Fibroblast of lung (primary cell): Measurements from ENCODE around the gene ILDR1. TPM values are rescaled to one million over a fixed set of nuclear protein-coding genes. Genes with fewer than 3 reads are reported as not detected.

Experiments used
- DNase-seq, 2 donors: peaks; one replicate each; pipeline versions ENCODE4 v3.0.0 to v3.0.0-alpha.2; 2010; ENCODE audit warnings: low read depth in 2 of 2
- H2AFZ ChIP-seq: 2 replicates; pipeline ENCODE4 v1.5.1; 2012; ENCODE audit warnings: low read length, control low read depth, inconsistent platforms
- H3K27ac ChIP-seq: 2 replicates; pipeline ENCODE4 v1.5.1; 2011; ENCODE audit warnings: low read length, control low read depth; ENCODE audit not compliant: insufficient read depth
- H3K27me3 ChIP-seq: 2 replicates; pipeline ENCODE4 v1.5.1; 2011; ENCODE audit warnings: mild to moderate bottlenecking, low read length; ENCODE audit not compliant: control insufficient read depth, insufficient read depth
- H3K36me3 ChIP-seq: 2 replicates; pipeline ENCODE4 v1.5.1; 2011; ENCODE audit warnings: low read length; ENCODE audit not compliant: control insufficient read depth, insufficient read depth
- H3K4me1 ChIP-seq: 2 replicates; pipeline ENCODE4 v1.5.1; 2011; ENCODE audit warnings: low read length; ENCODE audit not compliant: control insufficient read depth, insufficient read depth; ENCODE audit errors: extremely low read depth
- H3K4me2 ChIP-seq: 2 replicates; pipeline ENCODE4 v1.5.1; 2011; ENCODE audit warnings: low read length, control low read depth; ENCODE audit not compliant: insufficient read depth; ENCODE audit errors: extremely low read depth
- H3K4me3 ChIP-seq, 4 experiments: fragments of 200-600 bp in 1 of 4; sonication (generic) in 1 of 4; replicated peaks in 1 of 4; 2 replicates each; pipeline ENCODE4 v1.5.1; 2011 to 2016; ENCODE audit warnings: low read length in 4 of 4, low read depth in 3 of 4, mild to moderate bottlenecking in 3 of 4, control low read depth in 2 of 4, inconsistent platforms in 1 of 4, mixed read lengths in 1 of 4; ENCODE audit not compliant: insufficient read depth in 1 of 4; ENCODE audit errors: control extremely low read depth in 1 of 4
- H3K79me2 ChIP-seq: 2 replicates; pipeline ENCODE4 v1.5.1; 2012; ENCODE audit warnings: mild to moderate bottlenecking, low read length, inconsistent platforms; ENCODE audit not compliant: control insufficient read depth, insufficient read depth
- H3K9ac ChIP-seq: 2 replicates; pipeline ENCODE4 v1.5.1; 2011; ENCODE audit warnings: mild to moderate bottlenecking, low read length, control low read depth; ENCODE audit not compliant: insufficient read depth
- H3K9me3 ChIP-seq: 2 replicates; pipeline ENCODE4 v1.5.1; 2012; ENCODE audit warnings: low read depth, low read length; ENCODE audit not compliant: control insufficient read depth, insufficient read depth
- H4K20me1 ChIP-seq: 2 replicates; pipeline ENCODE4 v1.5.1; 2011; ENCODE audit warnings: low read length; ENCODE audit not compliant: control insufficient read depth, insufficient read depth; ENCODE audit errors: extremely low read depth
- CTCF ChIP-seq, 2 donors: IDR thresholded peaks in 1 of 2; conservative IDR thresholded peaks in 1 of 2; 1 replicate in 1 of 2; 2 replicates in 1 of 2; pipeline ENCODE4 v1.5.1; 2011 to 2012; ENCODE audit warnings: low read length in 2 of 2, control low read depth in 1 of 2, inconsistent platforms in 1 of 2, low read depth in 1 of 2, mild to moderate bottlenecking in 1 of 2
- EZH2 ChIP-seq: IDR thresholded peaks from 2 replicates; pipeline ENCODE4 v1.5.1; 2012; ENCODE audit warnings: low read length, control low read depth, mild to moderate bottlenecking; ENCODE audit errors: missing control alignments
- polyA plus RNA-seq, 2 donors: library from polyadenylated mRNA; depleted of rRNA in 1 of 2; stranded (reverse) in 1 of 2; unstranded in 1 of 2; fragments of >200 nt; gene quantifications; 2 replicates each; pipeline ENCODE4 v1.2.1, GENCODE V29; 2011 to 2012; ENCODE audit warnings: missing spikeins in 1 of 2
- total RNA-seq: library from RNA; depleted of rRNA; stranded (reverse); fragments of >200 nt; gene quantifications from 2 replicates; pipeline ENCODE4 v1.2.1, GENCODE V29; 2014

ILDR1 gene
- total and polyA plus RNA-seq, 2 donors (not counting 1 experiment from before 2014, with no cell fraction given) = not detected

DNA sequence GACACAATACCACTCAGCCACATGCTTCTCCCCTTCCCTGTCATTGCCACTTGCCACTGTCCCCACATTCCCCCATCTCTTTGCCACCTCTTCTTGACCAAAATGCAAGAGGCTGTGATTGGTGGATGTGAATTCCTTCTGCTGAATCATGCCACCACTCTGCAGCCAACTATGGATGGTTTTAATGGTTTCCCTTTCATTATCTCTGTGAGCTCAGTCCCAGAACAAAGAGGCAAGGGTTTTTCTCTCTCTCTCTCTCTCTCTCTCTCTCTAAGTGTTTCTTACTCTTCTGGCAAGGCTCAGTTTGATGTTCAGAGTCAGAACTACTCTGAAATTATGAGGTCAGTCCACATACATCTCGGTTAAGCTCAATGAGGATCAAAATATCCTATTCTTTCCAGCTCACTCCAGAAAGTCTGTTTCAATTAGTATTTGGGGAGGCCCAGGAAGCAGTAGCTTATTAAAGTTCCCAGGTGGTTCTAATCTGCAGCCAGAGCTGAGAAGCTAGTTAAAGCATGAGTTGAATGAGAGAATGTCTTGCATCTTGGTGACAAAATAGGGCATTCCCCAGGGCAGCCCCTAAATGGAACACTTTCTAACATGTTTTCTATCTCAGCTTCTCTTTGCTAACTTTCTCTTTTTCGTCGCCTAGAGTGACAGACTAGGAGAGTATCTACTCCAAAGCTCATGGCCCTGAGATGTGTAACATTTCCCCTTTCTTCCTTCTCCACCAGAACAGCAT is 8.5 kb upstream of the ILDR1 start:
- Histone ChIP-seq H4K20me1 (no peaks in the 10 kb centered on the region), H3K9me3 (no peaks in the 10 kb centered on the region), H3K9ac (no peak overlapping the region), H3K4me2 (no peak overlapping the region), H3K4me3 (no peak overlapping the region), H3K4me1 (no peaks in the 10 kb centered on the region), H3K36me3 (no peaks in the 10 kb centered on the region), H3K79me2 (no peaks in the 10 kb centered on the region), H3K27me3 (no peaks in the 10 kb centered on the region), H3K27ac (no peak overlapping the region), H2AFZ (peak overlapping the region; percentile 31)
- no peak for TF ChIP-seq EZH2
- TF ChIP-seq CTCF (conservative IDR thresholded peaks at IDR 0.05 in 1 of 2, IDR thresholded peaks at IDR 0.05 in 1 of 2; ENCODE audit: low read depth in 1 of 2, low read length in 2 of 2) = no peak
- DNase-seq = peak in 1 of 2 donors; percentile 53

- Histone ChIP-seq H3K27me3 (peaks cover 2% of the 10 kb centered on the region), H3K4me1 (no peaks in the 10 kb centered on the region), H3K4me2 (no peak overlapping the region), H3K9ac (no peak overlapping the region), H3K9me3 (no peaks in the 10 kb centered on the region), H3K4me3 (no peak overlapping the region), H2AFZ (no peak overlapping the region), H3K36me3 (no peaks in the 10 kb centered on the region), H3K27ac (no peak overlapping the region), H3K79me2 (no peaks in the 10 kb centered on the region), H4K20me1 (no peaks in the 10 kb centered on the region)
- no peak for DNase-seq
- TF ChIP-seq CTCF (conservative IDR thresholded peaks at IDR 0.05 in 1 of 2, IDR thresholded peaks at IDR 0.05 in 1 of 2; ENCODE audit: low read depth in 1 of 2, low read length in 2 of 2) (no peak), EZH2 (no peak)
Observed at GRCh38 chr3:122025296-122025695, 3.2 kb upstream of the ILDR1 start.

- DNase-seq = no peak
- H3K79me2 ChIP-seq = no peaks in the 10 kb centered on the region
- no peak overlapping the region for H3K4me3 ChIP-seq
- H3K9ac ChIP-seq = no peak overlapping the region
- H3K4me1 ChIP-seq = no peaks in the 10 kb centered on the region
- no peak for TF ChIP-seq CTCF (conservative IDR thresholded peaks at IDR 0.05 in 1 of 2, IDR thresholded peaks at IDR 0.05 in 1 of 2; ENCODE audit: low read depth in 1 of 2, low read length in 2 of 2)
- TF ChIP-seq EZH2 = no peak
- H3K9me3 ChIP-seq = no peaks in the 10 kb centered on the region
- peaks cover 2% of the 10 kb centered on the region for H3K27me3 ChIP-seq
- H3K27ac ChIP-seq = no peak overlapping the region
- no peaks in the 10 kb centered on the region for H4K20me1 ChIP-seq
- H3K4me2 ChIP-seq = no peak overlapping the region
- H2AFZ ChIP-seq = no peak overlapping the region
- H3K36me3 ChIP-seq = no peaks in the 10 kb centered on the region
Observed at GRCh38 chr3:122024800-122025199, 2.8 kb upstream of the ILDR1 start.
